PC-9 (cell line): ENCODE measurements around the gene COA5. TPM values are rescaled to one million over a fixed set of nuclear protein-coding genes. Genes with fewer than 3 reads are reported as not detected.

Experiments used
- BruUV-seq: library from RNA; stranded (reverse); fragments of 400-500 nt; replicated peaks from 2 replicates; lab custom pipeline; 2021; lab: Mats Ljungman, UMichigan
- CTCF ChIA-PET: fragments of 300-600 bp; sonication (Branson Sonifier 250); formaldehyde crosslinking; loops from one replicate; lab custom pipeline; 2022; ENCODE audit warnings: antibody characterized with exemption; lab: Charles Lee
- POLR2A ChIA-PET: fragments of 300-600 bp; sonication (Branson Sonifier 250); formaldehyde crosslinking; loops from one replicate; lab custom pipeline; 2022; ENCODE audit warnings: antibody characterized with exemption; ENCODE audit not compliant: unreplicated experiment; lab: Charles Lee
- DNase-seq, 2 experiments: peaks; one replicate each; pipeline versions ENCODE4 v3.0.0 to v3.0.0-alpha.2; 2015 to 2022; ENCODE audit warnings: mixed read lengths in 1 of 2
- H2AFZ ChIP-seq: fragments of 200-600 bp; sonication (generic); 2 replicates; pipeline ENCODE4 v1.8.1; 2017; ENCODE audit warnings: antibody characterized with exemption
- H3F3A ChIP-seq: fragments of 200-600 bp; sonication (generic); 2 replicates; pipeline ENCODE4 v1.8.1; 2017; ENCODE audit warnings: antibody characterized with exemption, mild to moderate bottlenecking, low read depth; ENCODE audit not compliant: insufficient read depth
- H3K27ac ChIP-seq: fragments of 200-600 bp; sonication (generic); 2 replicates; pipeline ENCODE4 v1.6.1; 2016; ENCODE audit warnings: mixed run types
- H3K27me3 ChIP-seq: fragments of 200-600 bp; sonication (generic); 2 replicates; pipeline ENCODE4 v1.6.1; 2016; ENCODE audit warnings: low read depth, mixed run types; ENCODE audit not compliant: insufficient read depth
- H3K36me3 ChIP-seq: fragments of 200-600 bp; sonication (generic); 2 replicates; pipeline ENCODE4 v1.6.1; 2016; ENCODE audit warnings: low read depth, mixed run types
- H3K4me1 ChIP-seq: fragments of 200-600 bp; sonication (generic); replicated peaks from 2 replicates; pipeline ENCODE4 v1.6.1; 2016; ENCODE audit warnings: mixed run types; ENCODE audit not compliant: insufficient read depth
- H3K4me2 ChIP-seq: fragments of 200-600 bp; sonication (generic); 2 replicates; pipeline ENCODE4 v1.6.1; 2017; ENCODE audit warnings: mixed run types
- H3K4me3 ChIP-seq: fragments of 200-600 bp; sonication (generic); 2 replicates; pipeline ENCODE4 v1.6.1; 2016; ENCODE audit warnings: mixed run types
- H3K79me2 ChIP-seq: fragments of 200-600 bp; sonication (generic); 2 replicates; pipeline ENCODE4 v1.6.1; 2017; ENCODE audit warnings: low read depth, mixed run types
- H3K9me2 ChIP-seq: fragments of 200-600 bp; sonication (generic); 2 replicates; pipeline ENCODE4 v1.8.1; 2017; ENCODE audit warnings: mild to moderate bottlenecking; ENCODE audit not compliant: insufficient read depth
- H3K9me3 ChIP-seq: fragments of 200-600 bp; sonication (generic); 2 replicates; pipeline ENCODE4 v1.8.1; 2016; ENCODE audit warnings: low read depth; ENCODE audit not compliant: insufficient read depth
- H4K20me1 ChIP-seq: fragments of 200-600 bp; sonication (generic); 2 replicates; pipeline ENCODE4 v1.8.1; 2017; ENCODE audit not compliant: insufficient read depth
- CTCF ChIP-seq: fragments of 200-600 bp; sonication (generic); conservative IDR thresholded peaks from 2 replicates; pipeline ENCODE4 v1.6.1; 2017; ENCODE audit warnings: mixed run types, antibody characterized with exemption, mild to moderate bottlenecking, moderate library complexity
- EZH2 ChIP-seq: fragments of 200-600 bp; sonication (generic); IDR thresholded peaks from 2 replicates; pipeline ENCODE4 v1.8.0; 2017; ENCODE audit warnings: antibody characterized with exemption, low read depth
- intact Hi-C: fragments of 100-400 bp; cut with micrococcal nuclease; formaldehyde crosslinking; loops from one replicate; pipeline ENCODE4 v1.10.0; 2022; ENCODE audit not compliant: unreplicated experiment
- total RNA-seq: library from RNA; stranded (reverse); gene quantifications from 2 replicates; pipeline ENCODE4 v1.2.3, GENCODE V29; 2021

The COA5 gene
- total RNA-seq, 1 experiment from 2014 or later = 43.6 TPM

DNA sequence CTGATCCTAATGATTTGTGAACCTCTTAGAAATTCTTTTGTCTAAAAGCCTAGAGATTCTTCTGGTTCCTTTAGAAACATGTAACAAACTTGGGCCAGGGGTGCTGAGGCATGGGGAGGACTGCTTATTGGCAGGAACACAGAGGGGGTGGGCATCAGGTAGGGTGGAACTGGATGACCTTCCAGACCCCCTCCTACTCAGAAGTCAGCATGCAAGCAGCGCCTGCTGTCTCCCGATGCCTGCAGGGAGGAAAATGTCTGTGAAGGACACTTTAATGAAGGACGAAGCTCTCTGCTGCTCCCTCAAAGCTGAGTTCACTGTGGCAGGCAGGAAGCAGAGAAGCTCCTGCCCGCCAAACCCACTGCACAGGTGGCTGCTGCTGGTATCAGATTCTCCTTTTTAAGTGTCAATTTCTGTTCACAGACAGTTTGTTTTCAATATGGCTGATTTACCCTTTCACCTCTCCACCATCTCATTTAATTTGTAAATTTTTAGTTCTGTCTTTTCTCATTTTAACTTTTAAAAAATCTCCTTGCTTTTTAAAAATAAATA, 19.4 kb downstream of the COA5 start:
- Histone ChIP-seq H3K36me3 (no peaks in the 10 kb centered on the region), H3K27me3 (no peaks in the 10 kb centered on the region), H3F3A (no peaks in the 10 kb centered on the region), H3K9me3 (no peaks in the 10 kb centered on the region), H3K27ac (no peak overlapping the region), H3K4me3 (no peak overlapping the region), H3K9me2 (no peaks in the 10 kb centered on the region), H4K20me1 (no peaks in the 10 kb centered on the region), H3K4me1 (no peaks in the 10 kb centered on the region), H3K79me2 (no peaks in the 10 kb centered on the region), H3K4me2 (no peak overlapping the region), H2AFZ (no peak overlapping the region)
- TF ChIP-seq CTCF = no peak
- TF ChIP-seq EZH2 = no peak
- CTCF ChIA-PET = no interaction called here
- DNase-seq = no peak
- intact Hi-C loops = no loop called here
- POLR2A ChIA-PET = no interaction called here
- BruUV-seq = no TSS peak

GRCh38 chr2:98586551-98587140, 21.7 kb downstream of the COA5 start:
- DNase-seq = no peak
- BruUV-seq = no TSS peak
- Histone ChIP-seq H4K20me1 (no peaks in the 10 kb centered on the region), H3K4me3 (no peak overlapping the region), H3K4me2 (no peak overlapping the region), H3K9me3 (no peaks in the 10 kb centered on the region), H3K79me2 (no peaks in the 10 kb centered on the region), H3K4me1 (no peaks in the 10 kb centered on the region), H3K9me2 (no peaks in the 10 kb centered on the region), H3F3A (no peaks in the 10 kb centered on the region), H3K27ac (no peak overlapping the region), H2AFZ (no peak overlapping the region), H3K27me3 (no peaks in the 10 kb centered on the region), H3K36me3 (no peaks in the 10 kb centered on the region)
- TF ChIP-seq EZH2 = no peak
- CTCF ChIA-PET = no interaction called here
- intact Hi-C loops = loop anchor here (1.0 kb wide), 1 partner anchor 26 kb away; no protein-coding TSS in a partner anchor
- POLR2A ChIA-PET = interaction anchor here (0.6 to 0.7 kb wide), 2 partner anchors 28 to 851 kb away, joined by 3 read pairs; no protein-coding TSS in a partner anchor

- Histone ChIP-seq H3K4me1 (no peaks in the 10 kb centered on the region), H3K27ac (no peak overlapping the region), H4K20me1 (no peaks in the 10 kb centered on the region), H3K79me2 (no peaks in the 10 kb centered on the region), H3K27me3 (no peaks in the 10 kb centered on the region), H3K4me2 (no peak overlapping the region), H3K9me3 (no peaks in the 10 kb centered on the region), H3K9me2 (no peaks in the 10 kb centered on the region), H3K36me3 (no peaks in the 10 kb centered on the region), H3F3A (no peaks in the 10 kb centered on the region), H3K4me3 (no peak overlapping the region), H2AFZ (no peak overlapping the region)
- CTCF ChIA-PET = no interaction called here
- POLR2A ChIA-PET = no interaction called here
- DNase-seq = no peak
- no peak for TF ChIP-seq EZH2
- TF ChIP-seq CTCF = no peak
- intact Hi-C loops = no loop called here
- no TSS peak for BruUV-seq
These were observed 22.9 kb downstream of the COA5 start for GRCh38 chr2:98585386-98585785.
